GM18519 (cell line): ENCODE results near the gene GAS2L3.
A peak's percentile ranks its signal among the peaks of the same experiment; 100 is the strongest.
"Not testable (repeated sequence)": the region's sequence is repeated elsewhere in the genome, so short reads cannot be mapped to it uniquely, and the experiment has no call there.

ENCODE experiments used
- ATAC-seq: cut with Tn5 transposase; IDR thresholded peaks from one replicate; pipeline ENCODE4 v1.9.1; 2021; ENCODE audit warnings: mild to moderate bottlenecking, moderate library complexity; ENCODE audit not compliant: unreplicated experiment, low FRiP score

GAS2L3 gene

GRCh38 chr12:100574187-100575074 lies 947 bp downstream of the GAS2L3 start:
- no peak for ATAC-seq

- peak; percentile 37 for ATAC-seq
Measured at GRCh38 chr12:100576331-100577036, 3.0 kb downstream of the GAS2L3 start.

- no peak for ATAC-seq
Measured at GRCh38 chr12:100578923-100579322, 5.4 kb downstream of the GAS2L3 start.

GRCh38 chr12:100579844-100580243 lies 6.4 kb downstream of the GAS2L3 start:
- ATAC-seq, result no peak

GRCh38 chr12:100584256-100584655 lies 10.8 kb downstream of the GAS2L3 start:
- no peak for ATAC-seq

GRCh38 chr12:100591979-100592378 lies 18.5 kb downstream of the GAS2L3 start:
- no peak for ATAC-seq

- no peak for ATAC-seq
Measured at GRCh38 chr12:100593490-100593889, 20.0 kb downstream of the GAS2L3 start.

- no peak for ATAC-seq
Measured at GRCh38 chr12:100601626-100602025, 28.1 kb downstream of the GAS2L3 start.

GRCh38 chr12:100602997-100603396 lies 29.5 kb downstream of the GAS2L3 start:
- not testable (repeated sequence) for ATAC-seq

GRCh38 chr12:100608776-100609175 lies 35.3 kb downstream of the GAS2L3 start:
- ATAC-seq, result no peak

GRCh38 chr12:100610666-100611430 lies 37.4 kb downstream of the GAS2L3 start:
- ATAC-seq, result no peak

- ATAC-seq, result no peak
Measured at GRCh38 chr12:100612606-100613005, 39.1 kb downstream of the GAS2L3 start.

- no peak for ATAC-seq
Measured at GRCh38 chr12:100624571-100624970, 51.1 kb downstream of the GAS2L3 start.

GRCh38 chr12:100632445-100632892 lies 59.0 kb downstream of the GAS2L3 start:
- ATAC-seq, result no peak

GRCh38 chr12:100633082-100633785 lies 59.8 kb downstream of the GAS2L3 start:
- ATAC-seq, result not testable (repeated sequence)

- ATAC-seq, result no peak
Measured at GRCh38 chr12:100643246-100643645, 69.8 kb downstream of the GAS2L3 start.

GRCh38 chr12:100646896-100647295 lies 73.4 kb downstream of the GAS2L3 start:
- ATAC-seq, result no peak

- ATAC-seq, result no peak
Measured at GRCh38 chr12:100651108-100651507, 77.6 kb downstream of the GAS2L3 start.

GRCh38 chr12:100651694-100652093 lies 78.2 kb downstream of the GAS2L3 start:
- no peak for ATAC-seq

GRCh38 chr12:100652488-100652887 lies 79.0 kb downstream of the GAS2L3 start:
- ATAC-seq, result no peak
